Central memory CD4-positive, alpha-beta T cell (primary cell): Measurements from ENCODE around the gene CCT2.

Experiments
- DNase-seq: peaks from one replicate; pipeline ENCODE4 v3.0.0; 2022

Gene CCT2

DNA sequence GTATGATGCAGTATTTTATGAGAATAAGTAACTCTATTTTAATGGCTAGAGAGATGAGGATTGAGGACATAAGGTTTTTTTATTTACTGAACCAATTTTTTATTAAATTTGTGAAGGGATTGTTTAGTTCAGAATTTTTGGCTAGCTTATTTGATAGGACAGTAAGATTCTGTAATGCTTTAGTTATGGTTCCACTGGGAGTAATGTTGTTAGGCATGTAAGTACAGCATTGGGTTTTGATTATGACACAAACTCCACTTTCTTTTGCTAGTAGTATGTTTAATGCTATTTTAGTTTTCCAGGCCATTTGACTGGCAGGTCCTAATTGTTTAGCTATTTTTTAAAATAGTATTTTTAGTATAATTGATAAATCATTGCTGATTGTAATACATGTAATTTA, 59.3 kb downstream of the CCT2 start:
- DNase-seq: no peak

DNA sequence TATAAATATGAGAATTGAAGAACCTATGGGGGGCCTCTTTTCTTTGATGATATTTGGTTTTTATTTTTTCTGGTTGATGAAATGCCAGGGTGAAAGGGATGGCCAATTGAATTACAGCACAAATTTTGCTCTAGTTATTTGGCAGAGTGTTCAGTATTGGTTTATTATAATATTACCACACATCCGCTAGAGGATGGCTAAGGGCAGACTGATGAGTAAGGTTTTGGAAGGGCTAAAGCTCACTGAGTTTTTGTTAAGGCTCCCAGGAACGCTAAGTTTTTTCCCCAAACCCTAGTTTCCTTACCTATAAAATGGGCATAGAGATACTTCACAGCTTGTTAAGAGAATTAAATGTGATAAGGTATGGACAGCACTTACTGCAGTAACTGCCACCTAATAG, 59.8 kb downstream of the CCT2 start:
- DNase-seq: no peak

- DNase-seq: no peak
Measured at GRCh38 chr12:69647178-69647577, 61.9 kb downstream of the CCT2 start.

DNA sequence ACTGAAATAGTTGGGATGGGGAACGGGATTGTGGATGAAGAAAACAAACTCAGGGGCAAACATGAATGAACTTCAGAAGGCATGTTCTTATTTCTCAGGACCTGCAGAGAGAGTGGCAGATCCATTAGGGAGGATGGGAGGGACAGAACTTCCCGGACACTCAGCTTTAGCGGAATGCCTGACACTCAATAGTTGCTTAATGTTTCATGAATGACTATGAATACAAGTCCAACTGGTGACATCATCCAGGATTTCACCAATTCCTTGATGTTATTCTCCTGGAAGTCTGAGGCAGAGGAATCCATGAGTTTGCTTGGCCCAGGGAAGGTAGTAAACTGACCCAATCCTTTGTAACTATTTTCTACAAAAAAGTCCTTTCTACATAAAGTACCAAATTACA, 63.2 kb downstream of the CCT2 start:
- DNase-seq: no peak

GRCh38 chr12:69649529-69649928, 64.3 kb downstream of the CCT2 start:
- DNase-seq: no peak
